ENCODE data around the gene MICU1. TPM values are rescaled to one million over a fixed set of nuclear protein-coding genes. Genes with fewer than 3 reads are reported as not detected.
A peak's percentile ranks its signal among the peaks of the same experiment; 100 is the strongest.

MICU1 gene
- total RNA-seq, 3 donors from 2014 or later (not counting 1 experiment from before 2014, with no cell fraction given): 27.9 to 30.9 (median 29.4) TPM

DNA sequence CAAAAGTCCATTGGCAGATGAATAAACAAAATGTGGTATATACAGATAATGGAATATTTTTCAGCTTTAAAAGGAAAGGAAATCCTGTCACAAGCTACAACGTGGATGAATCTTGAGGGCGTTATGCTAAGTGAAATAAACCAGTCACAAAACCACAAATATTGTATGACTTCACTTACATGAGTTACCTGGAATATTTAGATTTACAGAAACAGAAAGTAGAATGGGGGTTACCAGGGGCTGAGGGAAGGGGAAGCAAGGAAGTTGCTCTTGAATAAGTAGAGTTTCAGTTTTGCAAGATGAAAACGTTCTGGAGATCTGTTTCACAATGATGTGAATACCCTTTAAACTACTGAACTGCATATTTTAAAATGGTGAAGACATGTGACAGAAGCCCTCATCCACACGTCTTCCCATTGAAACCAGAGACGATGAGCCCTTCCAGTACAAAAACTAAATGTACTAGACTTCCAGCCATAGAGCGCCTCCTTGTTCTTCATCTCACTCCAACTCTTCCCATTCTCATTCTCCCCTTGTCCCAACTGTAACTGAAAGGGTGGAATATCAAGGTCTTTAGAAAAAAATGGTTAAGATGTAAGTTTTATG, 62.4 kb downstream of the MICU1 start:
- H3K9me3 Mint-ChIP-seq: no peaks in the 10 kb centered on the region
- TF ChIP-seq, protein P1, sequence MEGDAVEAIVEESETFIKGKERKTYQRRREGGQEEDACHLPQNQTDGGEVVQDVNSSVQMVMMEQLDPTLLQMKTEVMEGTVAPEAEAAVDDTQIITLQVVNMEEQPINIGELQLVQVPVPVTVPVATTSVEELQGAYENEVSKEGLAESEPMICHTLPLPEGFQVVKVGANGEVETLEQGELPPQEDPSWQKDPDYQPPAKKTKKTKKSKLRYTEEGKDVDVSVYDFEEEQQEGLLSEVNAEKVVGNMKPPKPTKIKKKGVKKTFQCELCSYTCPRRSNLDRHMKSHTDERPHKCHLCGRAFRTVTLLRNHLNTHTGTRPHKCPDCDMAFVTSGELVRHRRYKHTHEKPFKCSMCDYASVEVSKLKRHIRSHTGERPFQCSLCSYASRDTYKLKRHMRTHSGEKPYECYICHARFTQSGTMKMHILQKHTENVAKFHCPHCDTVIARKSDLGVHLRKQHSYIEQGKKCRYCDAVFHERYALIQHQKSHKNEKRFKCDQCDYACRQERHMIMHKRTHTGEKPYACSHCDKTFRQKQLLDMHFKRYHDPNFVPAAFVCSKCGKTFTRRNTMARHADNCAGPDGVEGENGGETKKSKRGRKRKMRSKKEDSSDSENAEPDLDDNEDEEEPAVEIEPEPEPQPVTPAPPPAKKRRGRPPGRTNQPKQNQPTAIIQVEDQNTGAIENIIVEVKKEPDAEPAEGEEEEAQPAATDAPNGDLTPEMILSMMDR (IDR thresholded peaks at IDR 0.05): no peak
- no peaks in the 10 kb centered on the region for H3K27me3 ChIP-seq (ENCODE audit: control insufficient read depth, insufficient read depth, low read length)
- WGBS (ENCODE audit: insufficient coverage): 56% methylated on average over 2 of the region's 6 CpGs
- no peak for DNase-seq
- no peak for ATAC-seq
- no peaks in the 10 kb centered on the region for H3K27me3 Mint-ChIP-seq (ENCODE audit: low read depth in 2 of 2)
- no peak overlapping the region for H3K4me3 ChIP-seq (ENCODE audit: low read length)
- no peak overlapping the region for H3K4me3 Mint-ChIP-seq
- no peaks in the 10 kb centered on the region for H3K4me1 ChIP-seq (ENCODE audit: control insufficient read depth, insufficient read depth, low read length)
- peak overlapping the region; percentile 43 for H3K27ac ChIP-seq (ENCODE audit: low read length)
- no peaks in the 10 kb centered on the region for H3K9me3 ChIP-seq (ENCODE audit: control insufficient read depth, insufficient read depth, low read length)
- peaks cover 7 to 8% of the 10 kb centered on the region in 2 donors for H3K4me1 Mint-ChIP-seq
- H3K36me3 Mint-ChIP-seq: no peaks in the 10 kb centered on the region
- H3K27ac Mint-ChIP-seq: peak overlapping the region in 1 of 2 donors; percentile 64
- peaks cover 15% of the 10 kb centered on the region for H3K36me3 ChIP-seq (ENCODE audit: control insufficient read depth, insufficient read depth, low read length)
- intact Hi-C loops (cut with micrococcal nuclease): no loop called here

DNA sequence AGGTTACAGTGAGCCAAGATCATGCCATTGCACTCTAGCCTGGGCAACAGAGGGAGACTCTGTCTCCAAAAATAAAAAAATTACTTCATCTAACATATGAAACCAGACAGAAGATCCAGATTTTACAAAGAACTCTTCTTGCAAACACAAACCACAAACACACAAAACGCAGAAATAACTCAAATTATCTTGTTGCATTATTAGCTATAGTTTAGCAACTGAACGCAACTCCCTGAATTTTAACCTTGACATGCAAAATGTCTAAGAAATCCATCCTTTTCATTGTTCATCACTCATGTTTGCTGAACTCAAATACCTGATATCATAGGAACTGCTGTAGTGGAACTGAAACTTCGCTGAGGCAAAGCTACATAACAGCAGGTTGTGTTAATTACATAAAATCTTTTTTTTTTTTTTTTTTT, 64.1 kb downstream of the MICU1 start:
- Histone ChIP-seq H3K27ac (ENCODE audit: low read length) (no peak overlapping the region), H3K4me3 (ENCODE audit: low read length) (no peak overlapping the region), H3K4me1 (ENCODE audit: control insufficient read depth, insufficient read depth, low read length) (no peaks in the 10 kb centered on the region), H3K36me3 (ENCODE audit: control insufficient read depth, insufficient read depth, low read length) (peaks cover 17% of the 10 kb centered on the region), H3K27me3 (ENCODE audit: control insufficient read depth, insufficient read depth, low read length) (no peaks in the 10 kb centered on the region), H3K9me3 (ENCODE audit: control insufficient read depth, insufficient read depth, low read length) (no peaks in the 10 kb centered on the region)
- intact Hi-C loops (cut with micrococcal nuclease): no loop called here
- Mint-ChIP-seq H3K4me3 (no peak overlapping the region), H3K27ac (no peak overlapping the region), H3K27me3 (ENCODE audit: low read depth in 2 of 2) (no peaks in the 10 kb centered on the region), H3K36me3 (peaks cover 5% of the 10 kb centered on the region), H3K9me3 (no peaks in the 10 kb centered on the region), H3K4me1 (peaks cover 7 to 8% of the 10 kb centered on the region in 2 donors)
- TF ChIP-seq, protein P1 (IDR thresholded peaks at IDR 0.05): no peak
- no peak for DNase-seq
- WGBS (ENCODE audit: insufficient coverage): 54% methylated on average over 3 of the region's 3 CpGs
- ATAC-seq: no peak

DNA sequence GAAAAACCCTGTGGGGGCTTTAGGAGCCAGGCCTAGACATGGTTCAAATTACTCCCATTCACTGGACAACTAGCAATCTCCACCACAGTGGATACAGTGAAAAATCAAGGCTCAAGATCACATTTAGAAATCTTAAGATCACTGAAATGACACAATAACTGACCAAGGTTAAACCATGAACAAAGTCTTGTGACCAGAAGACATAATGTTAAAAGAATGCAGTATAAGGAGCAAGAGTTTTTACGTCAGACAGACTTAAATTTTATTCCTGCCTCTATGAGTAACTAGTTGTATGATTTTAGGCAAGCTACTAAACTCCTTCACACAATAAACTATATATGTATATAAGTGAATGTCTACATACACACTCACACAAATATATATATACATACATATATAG, 68.5 kb downstream of the MICU1 start:
- Histone ChIP-seq H3K36me3 (ENCODE audit: control insufficient read depth, insufficient read depth, low read length) (peaks cover 13% of the 10 kb centered on the region), H3K4me1 (ENCODE audit: control insufficient read depth, insufficient read depth, low read length) (no peaks in the 10 kb centered on the region), H3K27me3 (ENCODE audit: control insufficient read depth, insufficient read depth, low read length) (no peaks in the 10 kb centered on the region), H3K27ac (ENCODE audit: low read length) (no peak overlapping the region), H3K4me3 (ENCODE audit: low read length) (no peak overlapping the region), H3K9me3 (ENCODE audit: control insufficient read depth, insufficient read depth, low read length) (no peaks in the 10 kb centered on the region)
- DNase-seq (no peak), ATAC-seq (no peak)
- H3K4me1 Mint-ChIP-seq: no peaks in the 10 kb centered on the region
- TF ChIP-seq, protein P1 (IDR thresholded peaks at IDR 0.05): no peak
- H3K4me3 Mint-ChIP-seq: no peak overlapping the region
- H3K36me3 Mint-ChIP-seq: peaks cover 5% of the 10 kb centered on the region
- no peak overlapping the region for H3K27ac Mint-ChIP-seq
- no CpG with 5 or more reads among the region's 1 CpG for WGBS (ENCODE audit: insufficient coverage)
- intact Hi-C loops (cut with micrococcal nuclease): no loop called here
- no peaks in the 10 kb centered on the region for H3K27me3 Mint-ChIP-seq (ENCODE audit: low read depth in 2 of 2)
- no peaks in the 10 kb centered on the region for H3K9me3 Mint-ChIP-seq

DNA sequence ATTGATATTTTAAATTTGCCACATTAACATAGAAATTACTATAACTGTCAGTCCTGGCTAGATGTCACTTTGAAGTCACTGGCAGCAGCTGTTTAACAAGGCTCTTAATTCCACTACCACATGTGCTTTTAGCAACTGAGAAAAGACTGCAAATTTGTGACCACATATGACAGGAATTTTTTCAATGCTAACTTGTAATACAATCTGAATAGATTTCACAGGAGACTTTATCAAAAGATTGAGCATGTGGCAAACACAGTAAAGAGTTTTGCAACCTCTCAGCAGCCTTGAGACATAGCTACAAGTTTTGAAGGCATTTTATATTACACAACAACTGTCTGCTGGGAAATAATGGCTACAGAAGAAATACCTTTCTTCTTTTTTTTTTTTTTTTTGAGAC, 73.0 kb downstream of the MICU1 start:
- Mint-ChIP-seq H3K9me3 (no peaks in the 10 kb centered on the region), H3K27me3 (ENCODE audit: low read depth in 2 of 2) (no peaks in the 10 kb centered on the region), H3K27ac (no peak overlapping the region), H3K4me1 (no peaks in the 10 kb centered on the region), H3K36me3 (peaks cover 7% of the 10 kb centered on the region), H3K4me3 (no peak overlapping the region)
- H3K27ac ChIP-seq (ENCODE audit: low read length): no peak overlapping the region
- TF ChIP-seq, protein P1 (IDR thresholded peaks at IDR 0.05): no peak
- intact Hi-C loops (cut with micrococcal nuclease): no loop called here
- no peak for DNase-seq
- peaks cover 16% of the 10 kb centered on the region for H3K36me3 ChIP-seq (ENCODE audit: control insufficient read depth, insufficient read depth, low read length)
- H3K9me3 ChIP-seq (ENCODE audit: control insufficient read depth, insufficient read depth, low read length): no peaks in the 10 kb centered on the region
- no peak for ATAC-seq
- H3K27me3 ChIP-seq (ENCODE audit: control insufficient read depth, insufficient read depth, low read length): no peaks in the 10 kb centered on the region
- no peak overlapping the region for H3K4me3 ChIP-seq (ENCODE audit: low read length)
- H3K4me1 ChIP-seq (ENCODE audit: control insufficient read depth, insufficient read depth, low read length): no peaks in the 10 kb centered on the region

Measured in natural killer cell (primary cell).